ENCODE data around the gene PRR13. TPM values are rescaled to one million over a fixed set of nuclear protein-coding genes. Genes with fewer than 3 reads are reported as not detected.
"Not testable (repeated sequence)": the region's sequence is repeated elsewhere in the genome, so short reads cannot be mapped to it uniquely, and the experiment has no call there.

PRR13 gene
- total RNA-seq, 1 experiment from 2014 or later = 86.6 TPM

DNA sequence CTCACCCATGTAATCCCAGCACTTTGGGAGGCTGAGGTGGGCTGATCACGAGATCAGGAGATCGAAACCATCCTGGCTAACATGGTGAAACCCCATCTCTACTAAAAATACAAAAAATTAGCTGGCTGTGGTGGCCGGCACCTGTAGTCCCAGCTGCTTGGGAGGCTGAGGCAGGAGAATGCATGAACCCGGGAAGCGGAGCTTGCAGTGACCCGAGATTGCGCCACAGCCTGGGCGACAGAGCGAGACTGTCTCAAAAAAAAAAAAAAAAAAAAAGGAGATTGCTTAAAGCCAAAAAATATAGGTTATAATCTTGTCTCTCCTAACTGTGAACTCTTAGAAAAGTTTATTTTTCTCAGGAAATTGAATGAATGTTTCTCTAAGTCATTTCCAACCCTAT is 6.2 kb upstream of the PRR13 start:
- not testable (repeated sequence) for DNase-seq (ENCODE audit: low read depth)

DNA sequence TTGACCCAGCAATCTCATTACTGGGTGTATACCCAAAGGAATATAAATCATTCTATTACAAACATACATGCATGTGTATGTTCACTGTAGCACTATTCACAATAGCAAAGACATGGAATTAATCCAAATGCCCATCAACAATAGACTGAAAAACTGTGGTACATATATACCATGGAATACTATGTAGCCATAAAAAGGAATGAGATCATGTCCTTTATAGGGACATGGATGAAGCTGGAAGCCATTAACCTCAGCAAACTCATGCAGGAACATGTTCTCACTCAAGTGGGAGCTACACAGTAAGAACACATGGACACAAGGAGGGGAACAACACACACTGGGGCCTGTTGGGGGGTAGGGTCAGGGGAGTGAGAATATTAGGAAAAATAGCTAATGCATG is 2.0 kb upstream of the PRR13 start:
- DNase-seq (ENCODE audit: low read depth) = not testable (repeated sequence)

DNA sequence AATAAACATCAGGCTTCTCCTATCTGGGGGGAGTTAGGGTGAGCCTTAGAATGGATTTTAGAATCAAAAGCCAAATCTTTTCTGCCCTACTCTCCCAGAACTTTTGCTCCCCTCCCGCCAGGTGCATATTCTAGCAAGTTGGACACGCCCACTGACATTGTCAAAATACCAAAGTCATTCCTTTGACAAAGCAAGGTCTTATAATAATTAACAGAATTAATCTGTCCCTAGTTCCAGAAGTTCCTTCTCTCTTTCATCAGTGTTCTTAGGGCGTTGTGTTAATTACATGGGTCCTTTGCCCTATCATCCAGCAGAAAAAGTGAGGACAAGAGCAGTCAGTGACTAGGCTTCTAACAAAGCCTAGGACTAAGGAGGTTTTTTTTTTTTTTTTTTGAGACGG is 2.4 kb downstream of the PRR13 start:
- no peak for DNase-seq (ENCODE audit: low read depth)

DNA sequence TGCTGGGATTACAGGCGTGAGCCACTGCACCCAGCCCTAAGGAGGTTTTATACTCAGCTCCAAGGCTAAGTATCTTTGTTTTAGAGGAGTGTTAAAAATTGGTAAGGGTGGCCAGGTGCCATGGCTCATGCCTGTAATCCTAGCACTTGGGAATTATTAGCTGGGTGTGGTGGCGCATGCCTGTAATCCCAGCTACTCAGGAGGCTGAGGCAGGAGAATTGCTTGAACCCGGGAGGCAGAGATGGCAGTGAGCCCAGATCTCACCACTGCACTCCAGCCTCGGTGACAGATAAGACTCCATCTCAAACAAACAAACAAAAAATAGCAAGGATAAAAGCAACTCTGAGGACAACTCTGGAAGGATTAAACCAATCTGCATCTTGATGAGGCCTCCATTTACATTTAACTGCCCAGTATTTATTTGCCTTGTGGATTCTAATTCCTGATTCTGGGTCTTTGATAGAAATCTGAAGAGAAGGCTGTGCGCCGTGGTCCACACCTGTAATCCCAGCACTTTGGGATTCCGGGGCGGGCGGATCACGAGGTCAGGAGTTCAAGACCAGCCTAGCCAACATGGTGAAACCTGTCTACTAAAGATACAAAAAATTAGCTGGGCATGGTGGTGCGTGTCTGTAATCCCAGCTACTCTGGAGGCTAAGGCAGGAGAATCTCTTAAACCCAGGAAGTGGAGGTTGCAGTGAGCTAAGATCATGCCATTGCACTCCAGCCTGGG is 3.2 kb downstream of the PRR13 start:
- not testable (repeated sequence) for DNase-seq (ENCODE audit: low read depth)

DNA sequence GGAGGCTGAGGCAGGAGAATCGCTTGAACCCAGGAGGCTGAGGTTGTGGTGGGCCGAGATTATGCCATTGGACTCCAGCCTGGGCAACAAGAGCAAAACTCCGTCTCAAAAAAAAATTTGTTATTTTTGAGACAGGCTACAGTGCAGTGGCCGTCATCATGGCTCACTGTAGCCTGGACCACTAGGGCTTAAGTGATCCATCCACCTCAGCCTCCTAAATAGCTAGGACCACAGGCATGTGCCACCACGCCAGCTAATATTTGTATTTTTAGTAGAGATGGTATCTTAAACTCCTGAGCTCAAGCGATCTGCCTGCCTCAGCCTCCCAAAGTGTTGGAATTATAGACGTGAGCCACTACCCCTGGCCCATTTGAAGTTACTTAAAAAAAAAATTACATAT is 9.4 kb downstream of the PRR13 start:
- no peak for DNase-seq (ENCODE audit: low read depth)

DNA sequence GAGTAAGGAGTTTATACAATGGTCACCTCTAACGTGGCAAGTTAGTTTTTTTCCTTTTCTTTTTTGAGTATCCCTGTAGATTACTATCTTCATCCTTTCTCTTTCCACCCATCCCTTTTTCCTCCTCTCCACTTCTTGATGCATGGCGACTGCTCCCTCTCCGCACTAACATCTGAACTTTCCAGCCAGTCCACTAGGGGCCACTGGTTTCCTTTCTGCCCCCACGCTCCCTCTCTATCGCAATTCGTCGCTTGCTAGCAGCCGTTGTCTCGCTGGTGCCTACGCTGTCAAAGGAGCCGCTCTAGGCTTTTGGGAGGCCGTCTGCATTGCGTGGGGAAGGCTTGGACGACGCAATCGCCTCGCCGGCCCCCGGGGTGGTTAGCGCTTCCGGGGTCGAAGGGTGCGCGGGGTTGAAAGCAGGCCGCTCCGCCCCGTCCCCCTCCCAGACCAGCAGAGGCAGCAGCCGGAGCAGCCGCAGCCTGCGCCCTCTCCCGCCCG is 10.2 kb downstream of the PRR13 start, which contains the start of gene PCBP2:
TSS of gene PCBP2 (plus strand) at position 442 of the 498 bp plus-strand sequence. CDS start 2,699 bp downstream, outside the sequence.
- DNase-seq (ENCODE audit: low read depth) = peak; percentile 99

DNA sequence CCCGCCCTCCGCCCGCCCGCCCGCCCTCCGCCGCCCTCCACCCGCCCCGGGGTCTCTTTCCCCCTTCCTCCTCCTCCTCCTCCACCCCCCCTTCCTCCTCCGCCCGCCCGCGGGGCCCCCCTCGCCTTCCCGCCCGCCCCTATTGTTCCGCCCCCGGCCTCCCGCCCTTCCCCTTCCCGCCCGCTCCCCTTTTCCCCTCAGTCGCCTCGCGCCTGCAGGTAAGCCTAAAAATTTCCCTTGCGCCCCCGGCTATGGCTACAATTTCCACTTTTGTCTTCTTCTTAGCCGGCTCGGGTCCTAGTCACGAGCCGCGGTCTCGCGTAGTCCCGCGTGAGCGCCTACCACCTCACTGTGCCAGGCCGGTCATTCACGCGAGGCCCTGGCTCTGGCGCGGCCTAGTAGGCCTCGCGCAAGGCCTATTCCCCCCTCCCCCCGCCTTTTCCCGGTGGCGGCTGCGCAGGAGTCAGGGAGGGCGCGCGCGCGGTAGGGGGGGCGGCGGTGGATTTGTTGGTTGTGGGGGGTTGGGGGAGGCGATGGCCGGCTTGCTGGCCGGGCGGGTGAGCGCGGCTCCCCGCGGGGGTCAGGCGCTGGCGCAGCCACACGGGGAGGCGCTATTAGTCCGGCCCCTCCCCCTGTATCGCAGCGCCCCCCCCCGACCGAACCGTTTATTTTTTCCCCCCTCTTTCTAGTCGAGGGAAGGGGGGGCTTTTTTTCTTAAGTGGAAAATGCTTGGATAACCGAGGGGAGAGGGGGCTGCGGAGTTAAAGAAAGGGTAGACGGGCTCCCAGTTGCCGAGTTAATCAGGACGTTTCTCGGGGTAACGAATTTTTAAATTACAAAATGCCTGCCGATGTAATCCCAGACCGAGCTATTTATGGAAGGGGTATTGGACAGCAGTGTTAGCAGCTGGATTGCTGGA is 10.9 kb downstream of the PRR13 start:
- peak; percentile 83 for DNase-seq (ENCODE audit: low read depth)

DNA sequence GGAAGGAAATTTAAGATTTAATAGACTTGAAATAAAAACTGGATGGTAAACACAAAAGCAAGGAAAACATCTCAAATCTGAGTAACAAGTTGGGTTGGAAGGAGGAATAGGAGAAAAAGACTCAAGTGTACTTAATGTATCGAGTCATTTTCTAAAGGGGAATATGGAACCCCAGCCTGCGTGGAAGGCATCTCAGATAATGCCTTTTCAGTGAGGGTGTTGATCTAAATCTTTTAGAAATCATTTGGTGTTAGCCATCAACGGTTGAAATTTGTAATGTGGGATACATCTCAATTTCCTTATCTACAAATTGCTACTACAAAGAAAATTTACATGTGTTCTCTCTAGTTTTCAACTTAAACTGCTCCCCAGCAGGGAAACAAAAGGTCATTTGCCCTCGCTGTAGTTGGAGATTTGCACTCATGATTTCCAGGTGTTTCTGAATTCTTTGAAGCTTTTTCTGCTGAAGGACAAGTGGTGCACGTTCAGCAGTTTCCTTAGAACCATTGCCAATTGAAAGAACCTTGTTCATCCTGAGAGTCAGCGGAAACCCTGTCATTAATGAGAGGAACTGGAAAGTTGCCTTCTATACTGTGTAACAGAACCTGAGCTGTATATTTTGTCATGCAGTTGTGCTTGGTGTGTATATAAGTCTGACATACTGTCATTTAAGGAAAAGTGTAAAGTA is 12.6 kb downstream of the PRR13 start:
- no peak for DNase-seq (ENCODE audit: low read depth)

DNA sequence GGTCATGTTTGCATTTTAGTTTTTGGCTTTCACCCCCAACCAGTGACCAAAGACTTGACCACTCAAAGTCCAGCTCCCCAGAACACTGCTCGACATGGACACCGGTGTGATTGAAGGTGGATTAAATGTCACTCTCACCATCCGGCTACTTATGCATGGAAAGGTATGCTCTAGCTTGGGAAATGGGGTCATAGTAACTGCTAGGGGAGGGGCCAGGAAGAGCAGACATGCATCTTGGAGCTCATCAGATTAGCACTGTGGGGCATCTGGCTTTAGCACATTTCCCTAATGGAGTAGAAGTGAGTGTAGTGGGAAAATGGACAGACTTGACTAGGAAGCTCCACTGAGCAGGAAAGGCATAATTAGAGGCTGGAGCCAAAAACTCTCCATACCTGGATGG is 13.2 kb downstream of the PRR13 start:
- no peak for DNase-seq (ENCODE audit: low read depth)

DNA sequence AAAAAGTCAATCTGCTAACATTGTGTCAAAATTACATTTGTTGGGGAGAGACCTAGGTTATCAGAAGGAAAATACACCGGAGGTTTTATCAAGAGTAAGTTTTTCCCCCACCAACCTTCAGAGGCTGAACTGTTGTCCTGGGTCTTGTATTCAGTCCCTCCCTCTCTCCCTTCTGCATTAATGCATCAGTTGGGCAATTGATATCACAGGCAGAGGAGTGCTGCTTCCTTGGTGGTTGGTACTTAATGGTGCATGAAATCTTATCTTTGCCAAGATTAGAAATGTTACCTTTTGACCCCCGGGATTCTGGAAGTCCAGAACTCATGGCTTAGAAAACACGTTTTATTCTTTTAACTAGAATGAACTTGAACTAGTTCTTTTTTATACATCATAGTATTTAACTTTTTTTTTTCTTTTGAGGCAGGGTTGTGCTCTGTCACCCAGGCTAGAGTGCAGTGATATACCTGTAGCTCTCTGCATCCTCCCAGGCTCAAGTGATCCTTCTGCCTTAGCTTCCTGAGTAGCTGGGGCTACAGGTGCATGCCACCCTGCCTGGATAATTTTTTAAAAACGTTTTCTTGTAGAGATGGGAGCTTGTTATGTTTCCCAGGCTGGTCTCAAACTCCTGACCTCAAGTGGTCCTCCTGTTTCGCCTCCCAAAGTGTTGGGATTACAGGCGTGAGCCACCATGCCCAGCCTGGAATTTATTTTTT is 15.3 kb downstream of the PRR13 start:
- no peak for DNase-seq (ENCODE audit: low read depth)

DNA sequence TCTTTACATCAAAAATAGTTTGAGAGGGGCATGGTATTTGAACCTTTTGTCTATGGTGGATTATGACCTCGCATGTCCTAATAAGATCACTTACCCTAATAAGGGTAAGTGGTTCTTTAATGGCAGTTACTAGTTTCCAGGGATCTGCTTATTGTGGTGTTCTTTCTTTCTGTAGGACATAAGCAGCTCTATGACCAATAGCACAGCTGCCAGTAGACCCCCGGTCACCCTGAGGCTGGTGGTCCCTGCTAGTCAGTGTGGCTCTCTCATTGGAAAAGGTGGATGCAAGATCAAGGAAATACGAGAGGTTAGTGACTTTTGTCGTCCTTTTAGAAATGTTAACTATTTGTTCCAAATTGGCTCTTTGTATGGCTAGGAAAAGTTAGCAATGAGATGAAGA is 17.6 kb downstream of the PRR13 start:
- DNase-seq (ENCODE audit: low read depth) = no peak

DNA sequence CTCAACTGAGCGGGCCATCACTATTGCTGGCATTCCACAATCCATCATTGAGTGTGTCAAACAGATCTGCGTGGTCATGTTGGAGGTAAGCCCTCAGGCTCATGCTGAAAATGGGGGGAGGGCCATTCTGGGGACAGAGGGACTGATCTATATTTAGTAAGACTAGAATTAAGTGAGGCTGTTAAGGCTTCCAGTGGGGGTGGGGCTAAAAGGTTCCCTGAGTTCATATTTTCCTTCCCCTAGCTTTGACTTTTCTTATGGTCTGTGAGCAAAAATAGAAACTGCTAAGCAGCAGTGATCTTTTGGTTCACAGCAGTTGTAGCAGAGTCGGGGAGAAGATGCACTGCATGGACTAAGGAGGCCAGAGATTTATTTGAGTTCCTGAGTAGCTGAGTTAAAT is 19.5 kb downstream of the PRR13 start:
- DNase-seq (ENCODE audit: low read depth) = no peak

DNA sequence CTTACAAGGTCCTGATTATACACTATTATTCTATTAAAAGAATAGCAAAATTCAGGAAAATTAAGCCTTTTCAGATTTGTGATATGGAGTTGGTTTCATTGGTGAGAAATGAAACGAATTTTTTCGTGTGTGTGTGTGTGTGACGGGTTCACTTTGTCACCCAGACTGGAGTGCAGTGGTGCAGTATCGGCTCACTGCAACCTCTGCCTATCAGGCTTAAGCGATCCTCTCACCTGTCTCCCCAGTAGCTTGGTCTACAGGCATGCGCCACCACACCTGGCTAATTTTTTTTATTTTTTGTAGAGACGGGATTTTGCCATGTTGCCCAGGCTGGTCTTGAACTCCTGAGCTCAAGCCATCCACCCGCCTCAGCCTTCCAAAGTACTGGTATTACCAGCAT is 20.1 kb downstream of the PRR13 start:
- DNase-seq (ENCODE audit: low read depth) = no peak

DNA sequence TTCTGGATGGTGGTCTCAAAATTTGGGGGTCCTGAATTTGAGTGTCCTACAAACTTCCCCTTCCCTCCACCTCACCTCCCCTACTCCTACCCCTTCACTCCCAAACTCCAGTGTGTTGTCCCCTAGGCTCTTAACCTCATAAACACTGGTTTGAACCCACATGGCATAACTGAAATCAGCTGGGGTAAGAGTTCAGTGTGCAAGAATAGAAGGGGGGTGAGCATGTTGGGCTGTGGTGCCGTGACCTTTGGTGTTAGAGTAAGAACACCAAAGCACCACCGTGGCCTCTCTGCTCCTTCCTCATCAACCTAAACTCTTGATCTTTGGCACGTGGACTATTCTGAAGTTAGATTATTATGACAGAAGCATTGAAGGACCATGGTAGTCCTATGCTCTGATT is 21.4 kb downstream of the PRR13 start:
- no peak for DNase-seq (ENCODE audit: low read depth)

DNA sequence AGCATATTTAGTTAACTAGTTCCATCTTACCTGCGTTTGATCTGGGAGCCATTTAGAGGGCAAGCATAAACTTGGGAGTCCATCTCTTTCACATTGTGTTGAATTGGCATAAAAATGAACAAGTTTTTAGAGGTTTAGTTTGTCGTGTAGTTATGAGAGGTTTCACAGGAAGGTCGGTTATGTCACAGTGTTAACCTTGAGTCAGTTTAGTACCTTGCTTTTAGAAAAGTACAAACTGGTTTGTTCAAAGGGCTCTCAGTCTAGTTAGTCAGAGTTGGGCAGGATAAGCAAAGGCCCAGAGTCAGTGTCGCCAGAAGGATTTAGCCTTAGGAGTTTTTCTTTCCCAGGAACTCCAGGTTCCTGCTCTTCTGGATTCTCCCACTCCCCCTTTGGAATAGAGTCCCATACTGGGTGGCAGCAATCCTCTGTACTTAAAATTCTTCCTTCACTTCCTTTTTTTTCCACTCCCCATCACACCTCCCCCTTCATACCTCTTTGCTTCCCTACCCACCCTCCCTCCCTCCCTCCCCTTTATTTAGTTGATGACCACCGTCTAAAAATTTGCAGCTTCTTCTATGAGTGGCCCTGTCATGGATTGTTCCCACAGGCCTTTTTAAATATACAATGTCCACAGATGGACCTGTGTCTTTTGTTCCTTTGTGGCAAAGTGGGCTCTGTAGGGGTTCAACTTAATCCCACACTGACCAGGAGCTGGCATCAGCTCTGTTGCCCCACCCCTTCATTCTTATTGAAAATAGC is 22.4 kb downstream of the PRR13 start:
- DNase-seq (ENCODE audit: low read depth) = no peak

DNA sequence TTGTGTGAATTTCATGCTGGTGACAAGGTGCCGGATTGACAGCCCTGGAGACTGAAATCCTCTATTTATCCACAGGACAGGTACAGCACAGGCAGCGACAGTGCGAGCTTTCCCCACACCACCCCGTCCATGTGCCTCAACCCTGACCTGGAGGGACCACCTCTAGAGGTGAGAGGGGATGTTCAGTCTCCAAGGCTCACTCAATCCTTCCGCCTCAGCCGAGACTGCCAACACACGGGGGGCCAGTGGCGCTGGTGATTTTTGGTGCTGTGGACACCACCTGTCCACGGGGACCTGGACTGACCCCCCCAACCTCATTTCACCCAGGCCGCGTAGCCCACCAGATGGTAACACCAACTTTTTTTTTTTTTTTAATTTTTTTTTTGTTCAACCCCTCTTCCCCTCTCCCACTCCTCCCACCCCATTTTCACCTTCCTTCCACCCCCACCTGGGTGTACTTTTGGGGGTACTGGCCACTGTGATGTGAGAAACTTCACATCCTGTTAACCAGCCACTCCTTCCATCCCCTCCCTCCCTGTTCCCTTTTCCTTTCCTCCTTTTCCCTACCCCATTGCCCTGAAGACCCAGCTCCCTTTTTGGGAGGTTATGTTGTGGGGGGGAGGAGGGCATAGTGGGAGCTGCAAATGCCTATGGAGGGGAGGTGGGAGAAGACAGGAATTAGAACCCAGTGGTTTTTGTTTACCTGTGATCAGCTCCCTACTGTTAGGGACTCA is 23.3 kb downstream of the PRR13 start:
- DNase-seq (ENCODE audit: low read depth) = no peak

DNA sequence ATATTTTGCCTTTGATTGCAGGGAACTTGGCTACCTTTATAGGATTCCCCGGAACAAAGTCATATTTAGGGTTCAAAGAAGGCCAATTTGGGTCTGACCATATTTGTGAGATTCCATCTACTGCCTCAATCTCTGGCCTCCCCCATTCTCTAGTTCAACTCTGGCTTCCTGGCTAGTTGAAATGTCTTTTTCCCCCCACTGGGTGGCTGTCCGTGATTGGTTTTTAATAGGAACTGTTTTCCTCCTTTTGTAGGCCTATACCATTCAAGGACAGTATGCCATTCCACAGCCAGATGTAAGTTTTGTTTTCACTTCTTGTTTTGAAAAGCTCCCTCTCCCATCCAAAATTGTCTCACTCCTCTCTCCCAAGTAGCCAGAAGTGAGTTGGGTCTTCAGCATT is 24.1 kb downstream of the PRR13 start:
- DNase-seq (ENCODE audit: low read depth) = no peak

DNA sequence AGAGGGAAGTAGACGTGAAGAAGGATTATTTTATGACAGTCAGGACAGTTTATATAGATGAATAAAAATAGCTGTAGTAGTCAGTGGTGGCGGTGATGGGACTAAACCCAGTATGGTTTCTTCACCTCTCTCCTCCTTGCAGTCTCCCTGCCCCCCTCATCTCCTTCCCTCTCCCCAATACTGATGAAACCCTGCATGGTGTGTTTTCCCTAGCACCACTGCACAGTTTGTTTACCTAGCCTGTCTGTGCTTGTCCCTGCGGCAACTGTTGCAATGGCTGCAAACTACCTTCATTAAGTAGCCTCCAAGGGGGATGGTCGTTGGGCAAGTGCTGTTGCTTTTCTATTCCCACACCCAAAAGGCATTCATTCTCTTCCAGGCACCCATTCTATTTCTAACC is 25.1 kb downstream of the PRR13 start:
- no peak for DNase-seq (ENCODE audit: low read depth)

DNA sequence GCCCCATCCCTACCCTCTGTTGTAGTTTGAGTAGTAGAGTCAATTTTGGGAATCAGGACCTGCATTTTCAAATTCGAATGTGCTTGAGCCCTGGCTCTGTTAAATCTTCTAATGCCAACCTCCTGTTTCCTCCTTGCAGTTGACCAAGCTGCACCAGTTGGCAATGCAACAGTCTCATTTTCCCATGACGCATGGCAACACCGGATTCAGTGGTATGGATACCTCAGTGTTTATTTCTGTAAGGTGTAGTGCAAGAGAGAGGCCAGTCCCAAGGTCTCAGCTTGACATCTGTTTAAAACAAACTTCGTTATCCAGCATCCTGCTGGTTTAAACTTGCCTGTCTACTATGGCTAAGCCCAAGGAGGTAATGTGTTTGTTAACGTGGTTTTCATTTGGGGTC is 25.5 kb downstream of the PRR13 start:
- no peak for DNase-seq (ENCODE audit: low read depth)

DNA sequence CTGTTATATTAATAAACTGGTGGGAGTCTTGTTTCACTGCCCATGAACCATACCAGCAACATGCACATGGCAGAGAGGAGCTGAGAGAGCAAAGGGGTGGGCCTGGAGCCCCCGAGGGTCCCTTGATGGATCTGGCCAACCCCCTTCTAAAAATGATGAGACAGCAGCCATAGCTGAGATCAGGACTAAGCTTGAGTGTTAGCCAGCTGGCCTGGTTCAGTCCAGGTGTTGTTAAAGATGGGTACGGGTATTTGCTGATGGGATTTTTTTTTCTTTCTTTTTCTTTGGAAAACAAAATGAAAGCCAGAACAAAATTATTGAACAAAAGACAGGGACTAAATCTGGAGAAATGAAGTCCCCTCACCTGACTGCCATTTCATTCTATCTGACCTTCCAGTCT is 26.3 kb downstream of the PRR13 start:
- DNase-seq (ENCODE audit: low read depth) = no peak

All from RPMI7951 (cell line).